Neural cell (in vitro differentiated cells): Measurements from ENCODE around the gene DYDC2. TPM values are rescaled to one million over a fixed set of nuclear protein-coding genes. Genes with fewer than 3 reads are reported as not detected.

Experiments used
- H2AFZ ChIP-seq: fragments of 200-600, 300-800 bp; sonication (generic), shearing (Covaris generic); 2 replicates; pipeline ENCODE4 v1.6.0; 2014; ENCODE audit warnings: low read depth, mild to moderate bottlenecking, antibody characterized with exemption, low read length, moderate library complexity
- H3F3A ChIP-seq: fragments of 200-600 bp; shearing (Covaris generic); 2 replicates; pipeline ENCODE4 v1.6.1; 2016; ENCODE audit warnings: mild to moderate bottlenecking, moderate library complexity, mixed read lengths, antibody characterized with exemption, low read length; ENCODE audit not compliant: insufficient read depth, poor library complexity, severe bottlenecking
- H3K27ac ChIP-seq: fragments of 200-600, 300-800 bp; sonication (generic), shearing (Covaris generic); 2 replicates; pipeline ENCODE4 v1.5.1; 2014; ENCODE audit warnings: mild to moderate bottlenecking, low read length, moderate library complexity
- H3K27me3 ChIP-seq: fragments of 300-800, 200-600 bp; sonication (generic), shearing (Covaris generic); 2 replicates; pipeline ENCODE4 v1.6.0; 2014; ENCODE audit warnings: mild to moderate bottlenecking, low read depth, low read length, moderate library complexity; ENCODE audit not compliant: insufficient read depth
- H3K36me3 ChIP-seq: fragments of 300-800, 200-600 bp; sonication (generic), shearing (Covaris generic); 2 replicates; pipeline ENCODE4 v1.5.1; 2014; ENCODE audit warnings: mild to moderate bottlenecking, antibody characterized with exemption, low read length, moderate library complexity; ENCODE audit not compliant: insufficient read depth
- H3K4me2 ChIP-seq: fragments of 300-800, 200-600 bp; sonication (generic), shearing (Covaris generic); 2 replicates; pipeline ENCODE4 v1.6.0; 2014; ENCODE audit warnings: mild to moderate bottlenecking, low read length
- H3K4me3 ChIP-seq: fragments of 300-800, 200-600 bp; sonication (generic), shearing (Covaris generic); 2 replicates; pipeline ENCODE4 v1.5.1; 2014; ENCODE audit warnings: mild to moderate bottlenecking, low read length, moderate library complexity
- H3K79me2 ChIP-seq: fragments of 200-600 bp; shearing (Covaris generic); replicated peaks from 2 replicates; pipeline ENCODE4 v1.6.0; 2014; ENCODE audit warnings: mild to moderate bottlenecking, low read length, moderate library complexity; ENCODE audit not compliant: insufficient read depth
- H3K9ac ChIP-seq: fragments of 300-800, 200-600 bp; sonication (generic), shearing (Covaris generic); 2 replicates; pipeline ENCODE4 v1.6.1; 2016; ENCODE audit warnings: mild to moderate bottlenecking, low read length, mixed read lengths
- H3K9me2 ChIP-seq: fragments of 200-600 bp; shearing (Covaris generic); 2 replicates; pipeline ENCODE4 v1.6.1; 2016; ENCODE audit warnings: mild to moderate bottlenecking, low read length, mixed read lengths; ENCODE audit not compliant: insufficient read depth
- H3K9me3 ChIP-seq: fragments of 200-600, 300-800 bp; sonication (generic), shearing (Covaris generic); 2 replicates; pipeline ENCODE4 v1.6.1; 2016; ENCODE audit warnings: mild to moderate bottlenecking, mixed run types, low read length, moderate library complexity, mixed read lengths
- H4K20me1 ChIP-seq: fragments of 200-600 bp; shearing (Covaris generic); 2 replicates; pipeline ENCODE4 v1.6.1; 2016; ENCODE audit warnings: mild to moderate bottlenecking, mixed run types; ENCODE audit not compliant: insufficient read depth
- EP300 ChIP-seq: fragments of 450-650 bp; conservative IDR thresholded peaks from 2 replicates; pipeline ENCODE4 v1.6.1; 2014; ENCODE audit warnings: antibody characterized with exemption, mild to moderate bottlenecking, moderate library complexity; ENCODE audit not compliant: poor library complexity, severe bottlenecking
- EZH2 ChIP-seq: fragments of 200-600, 300-800 bp; shearing (Covaris generic), sonication (generic); IDR thresholded peaks from 2 replicates; pipeline ENCODE4 v1.6.1; 2014; ENCODE audit warnings: antibody characterized with exemption, low read length, borderline replicate concordance, mild to moderate bottlenecking; ENCODE audit not compliant: insufficient read depth, poor library complexity, severe bottlenecking
- MXI1 ChIP-seq: fragments of 450-650 bp; conservative IDR thresholded peaks from 2 replicates; pipeline ENCODE4 v1.6.1; 2014; ENCODE audit warnings: antibody characterized with exemption, mild to moderate bottlenecking; ENCODE audit not compliant: poor library complexity, severe bottlenecking
- POLR2AphosphoS5 ChIP-seq: IDR thresholded peaks from 2 replicates; pipeline ENCODE4 v1.6.1; 2012
- RAD21 ChIP-seq: fragments of 450-650 bp; conservative IDR thresholded peaks from 2 replicates; pipeline ENCODE4 v1.6.1; 2014; ENCODE audit warnings: antibody characterized with exemption, mild to moderate bottlenecking, moderate library complexity
- SMC3 ChIP-seq: fragments of 450-650 bp; conservative IDR thresholded peaks from 2 replicates; pipeline ENCODE4 v1.6.1; 2014; ENCODE audit warnings: antibody characterized with exemption, mild to moderate bottlenecking, moderate library complexity; ENCODE audit not compliant: poor library complexity
- TAF1 ChIP-seq: IDR thresholded peaks from 2 replicates; pipeline ENCODE4 v1.6.1; 2012; ENCODE audit warnings: low read depth
- polyA plus RNA-seq: library from polyadenylated mRNA; depleted of rRNA; stranded (reverse); fragments of >200 nt; gene quantifications from 2 replicates; pipeline ENCODE4 v1.2.3, GENCODE V29; 2014
- TF ChIP-seq, protein P1 (sequence below): IDR thresholded peaks from 2 replicates; pipeline ENCODE4 v1.6.1; 2012; ENCODE audit warnings: borderline replicate concordance

Gene DYDC2
- polyA plus RNA-seq, 1 donor from 2014 or later, result 2.4 TPM

DNA sequence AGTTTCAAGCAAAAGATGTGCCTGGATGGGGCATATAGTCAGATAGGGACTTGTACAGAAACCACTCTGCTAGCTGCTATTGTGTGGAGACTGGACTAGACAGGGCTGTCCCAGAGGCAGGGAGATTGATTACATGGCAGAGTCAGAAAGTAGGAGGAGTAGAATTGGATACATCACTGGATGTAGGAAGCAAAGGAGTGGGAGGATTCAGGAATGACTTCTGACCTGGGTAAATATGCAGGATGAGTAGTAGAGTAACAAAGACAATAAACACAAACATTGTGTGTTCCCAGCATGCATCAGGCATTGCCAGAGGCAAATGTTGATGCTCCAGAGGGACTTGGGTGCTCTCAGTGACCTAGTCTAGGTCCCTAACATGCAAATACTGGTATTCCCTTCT is 36.2 kb upstream of the DYDC2 start:
- Histone ChIP-seq H3K9ac (no peak overlapping the region), H3K9me3 (no peaks in the 10 kb centered on the region), H2AFZ (no peak overlapping the region), H3K36me3 (no peaks in the 10 kb centered on the region), H3K9me2 (no peaks in the 10 kb centered on the region), H3K27me3 (no peaks in the 10 kb centered on the region), H3K27ac (no peak overlapping the region), H4K20me1 (no peaks in the 10 kb centered on the region), H3K4me3 (no peak overlapping the region), H3F3A (no peaks in the 10 kb centered on the region), H3K4me2 (no peak overlapping the region), H3K79me2 (no peaks in the 10 kb centered on the region)
- TF ChIP-seq MXI1 (no peak), TAF1 (no peak), SMC3 (no peak), EZH2 (no peak), RAD21 (no peak), EP300 (no peak), POLR2AphosphoS5 (no peak)
- TF ChIP-seq, protein P1, sequence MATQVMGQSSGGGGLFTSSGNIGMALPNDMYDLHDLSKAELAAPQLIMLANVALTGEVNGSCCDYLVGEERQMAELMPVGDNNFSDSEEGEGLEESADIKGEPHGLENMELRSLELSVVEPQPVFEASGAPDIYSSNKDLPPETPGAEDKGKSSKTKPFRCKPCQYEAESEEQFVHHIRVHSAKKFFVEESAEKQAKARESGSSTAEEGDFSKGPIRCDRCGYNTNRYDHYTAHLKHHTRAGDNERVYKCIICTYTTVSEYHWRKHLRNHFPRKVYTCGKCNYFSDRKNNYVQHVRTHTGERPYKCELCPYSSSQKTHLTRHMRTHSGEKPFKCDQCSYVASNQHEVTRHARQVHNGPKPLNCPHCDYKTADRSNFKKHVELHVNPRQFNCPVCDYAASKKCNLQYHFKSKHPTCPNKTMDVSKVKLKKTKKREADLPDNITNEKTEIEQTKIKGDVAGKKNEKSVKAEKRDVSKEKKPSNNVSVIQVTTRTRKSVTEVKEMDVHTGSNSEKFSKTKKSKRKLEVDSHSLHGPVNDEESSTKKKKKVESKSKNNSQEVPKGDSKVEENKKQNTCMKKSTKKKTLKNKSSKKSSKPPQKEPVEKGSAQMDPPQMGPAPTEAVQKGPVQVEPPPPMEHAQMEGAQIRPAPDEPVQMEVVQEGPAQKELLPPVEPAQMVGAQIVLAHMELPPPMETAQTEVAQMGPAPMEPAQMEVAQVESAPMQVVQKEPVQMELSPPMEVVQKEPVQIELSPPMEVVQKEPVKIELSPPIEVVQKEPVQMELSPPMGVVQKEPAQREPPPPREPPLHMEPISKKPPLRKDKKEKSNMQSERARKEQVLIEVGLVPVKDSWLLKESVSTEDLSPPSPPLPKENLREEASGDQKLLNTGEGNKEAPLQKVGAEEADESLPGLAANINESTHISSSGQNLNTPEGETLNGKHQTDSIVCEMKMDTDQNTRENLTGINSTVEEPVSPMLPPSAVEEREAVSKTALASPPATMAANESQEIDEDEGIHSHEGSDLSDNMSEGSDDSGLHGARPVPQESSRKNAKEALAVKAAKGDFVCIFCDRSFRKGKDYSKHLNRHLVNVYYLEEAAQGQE, result no peak

- H3K36me3 ChIP-seq, result no peaks in the 10 kb centered on the region
- H3K4me2 ChIP-seq, result no peak overlapping the region
- H3K9ac ChIP-seq, result no peak overlapping the region
- TF ChIP-seq, protein P1, result no peak
- no peaks in the 10 kb centered on the region for H3F3A ChIP-seq
- H3K79me2 ChIP-seq, result no peaks in the 10 kb centered on the region
- no peak overlapping the region for H3K27ac ChIP-seq
- H3K27me3 ChIP-seq, result no peaks in the 10 kb centered on the region
- H2AFZ ChIP-seq, result no peak overlapping the region
- no peaks in the 10 kb centered on the region for H3K9me3 ChIP-seq
- no peak overlapping the region for H3K4me3 ChIP-seq
- H3K9me2 ChIP-seq, result no peaks in the 10 kb centered on the region
- H4K20me1 ChIP-seq, result no peaks in the 10 kb centered on the region
Measured at GRCh38 chr10:80321183-80321582, 35.4 kb upstream of the DYDC2 start.
